SJCRH30 (cell line): Measurements from ENCODE around the gene KLF13. TPM values are rescaled to one million over a fixed set of nuclear protein-coding genes. Genes with fewer than 3 reads are reported as not detected.
A peak's percentile ranks its signal among the peaks of the same experiment; 100 is the strongest.

Experiments used
- DNase-seq, 2 experiments: peaks; one replicate each; pipeline ENCODE4 v3.0.0-alpha.2; 2015 to 2020
- H3K27ac ChIP-seq: fragments of 250-450 bp; sonication (Bioruptor Pico); 2 replicates; pipeline ENCODE4 v1.5.1; 2020; ENCODE audit warnings: mild to moderate bottlenecking, moderate library complexity
- H3K27me3 ChIP-seq: fragments of 250-450 bp; sonication (Bioruptor Pico); 2 replicates; pipeline ENCODE4 v1.5.1; 2020; ENCODE audit warnings: mild to moderate bottlenecking, moderate library complexity
- H3K36me3 ChIP-seq: fragments of 250-450 bp; sonication (Bioruptor Pico); 2 replicates; pipeline ENCODE4 v1.5.1; 2020; ENCODE audit warnings: mild to moderate bottlenecking, moderate library complexity
- H3K4me1 ChIP-seq: fragments of 250-450 bp; sonication (Bioruptor Pico); 2 replicates; pipeline ENCODE4 v1.5.1; 2020; ENCODE audit warnings: mild to moderate bottlenecking, moderate library complexity
- H3K4me3 ChIP-seq: fragments of 250-450 bp; sonication (Bioruptor Pico); 2 replicates; pipeline ENCODE4 v1.5.1; 2020; ENCODE audit warnings: mild to moderate bottlenecking, moderate library complexity
- H3K9me3 ChIP-seq: fragments of 250-450 bp; sonication (Bioruptor Pico); replicated peaks from 2 replicates; pipeline ENCODE4 v1.5.1; 2020; ENCODE audit warnings: mild to moderate bottlenecking, moderate library complexity
- total RNA-seq: library from RNA; depleted of rRNA; stranded (reverse); fragments of >200 nt; shearing (Covaris generic); gene quantifications from 2 replicates; pipeline ENCODE4 v1.2.3, GENCODE V29; 2014

KLF13 gene
- total RNA-seq, 1 experiment from 2014 or later: 33.1 TPM

DNA sequence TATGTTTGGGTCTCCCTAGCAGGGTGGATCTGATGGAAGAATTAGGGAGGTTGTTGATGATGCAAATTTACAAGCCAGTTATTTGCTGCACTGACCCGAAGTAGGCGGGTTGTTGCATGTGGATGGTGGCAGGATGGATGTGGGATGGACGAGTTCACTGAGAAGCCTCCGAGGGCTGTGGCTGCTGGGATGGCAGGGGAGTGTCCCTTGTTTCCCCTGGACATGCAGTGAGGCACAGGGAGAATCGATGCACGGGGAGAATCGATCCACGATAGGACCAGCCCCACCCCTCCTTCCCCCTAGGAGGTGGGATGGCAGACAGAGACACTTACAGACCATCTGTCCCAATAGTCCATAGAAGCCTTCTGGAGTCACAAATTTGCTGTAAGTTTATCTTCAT, 31.0 kb upstream of the KLF13 start:
- H3K36me3 ChIP-seq: no peaks in the 10 kb centered on the region
- DNase-seq: no peak

DNA sequence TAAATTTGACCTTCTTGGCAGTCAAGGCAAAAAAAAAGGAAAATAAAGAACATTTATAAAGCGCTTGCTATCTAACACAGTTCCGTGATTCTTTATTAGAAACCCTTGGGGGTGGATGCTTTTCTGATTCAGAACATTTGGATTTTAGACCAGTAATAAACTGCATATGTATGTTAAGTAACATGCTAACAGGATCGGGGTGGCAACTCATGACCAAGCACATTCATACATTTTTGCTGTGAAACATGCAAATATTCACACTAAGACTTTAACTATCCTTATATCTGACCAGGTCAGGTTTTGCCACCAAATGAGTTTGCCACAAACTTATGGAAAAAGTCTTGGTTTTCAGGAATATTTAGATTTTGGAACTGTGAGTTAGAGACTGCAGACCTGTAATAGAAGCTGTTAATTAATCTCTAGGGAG, 30.4 kb upstream of the KLF13 start:
- no peaks in the 10 kb centered on the region for H3K9me3 ChIP-seq
- no peak for DNase-seq
- H3K27ac ChIP-seq: no peak overlapping the region
- no peaks in the 10 kb centered on the region for H3K27me3 ChIP-seq
- H3K4me1 ChIP-seq: peaks cover 68% of the 10 kb centered on the region
- H3K36me3 ChIP-seq: no peaks in the 10 kb centered on the region
- H3K4me3 ChIP-seq: no peak overlapping the region

More for the DNA sequence above, 31.0 kb upstream of the KLF13 start:
- no peak overlapping the region for H3K27ac ChIP-seq
- H3K4me1 ChIP-seq: peaks cover 62% of the 10 kb centered on the region
- no peak overlapping the region for H3K4me3 ChIP-seq
- no peaks in the 10 kb centered on the region for H3K9me3 ChIP-seq
- no peaks in the 10 kb centered on the region for H3K27me3 ChIP-seq

DNA sequence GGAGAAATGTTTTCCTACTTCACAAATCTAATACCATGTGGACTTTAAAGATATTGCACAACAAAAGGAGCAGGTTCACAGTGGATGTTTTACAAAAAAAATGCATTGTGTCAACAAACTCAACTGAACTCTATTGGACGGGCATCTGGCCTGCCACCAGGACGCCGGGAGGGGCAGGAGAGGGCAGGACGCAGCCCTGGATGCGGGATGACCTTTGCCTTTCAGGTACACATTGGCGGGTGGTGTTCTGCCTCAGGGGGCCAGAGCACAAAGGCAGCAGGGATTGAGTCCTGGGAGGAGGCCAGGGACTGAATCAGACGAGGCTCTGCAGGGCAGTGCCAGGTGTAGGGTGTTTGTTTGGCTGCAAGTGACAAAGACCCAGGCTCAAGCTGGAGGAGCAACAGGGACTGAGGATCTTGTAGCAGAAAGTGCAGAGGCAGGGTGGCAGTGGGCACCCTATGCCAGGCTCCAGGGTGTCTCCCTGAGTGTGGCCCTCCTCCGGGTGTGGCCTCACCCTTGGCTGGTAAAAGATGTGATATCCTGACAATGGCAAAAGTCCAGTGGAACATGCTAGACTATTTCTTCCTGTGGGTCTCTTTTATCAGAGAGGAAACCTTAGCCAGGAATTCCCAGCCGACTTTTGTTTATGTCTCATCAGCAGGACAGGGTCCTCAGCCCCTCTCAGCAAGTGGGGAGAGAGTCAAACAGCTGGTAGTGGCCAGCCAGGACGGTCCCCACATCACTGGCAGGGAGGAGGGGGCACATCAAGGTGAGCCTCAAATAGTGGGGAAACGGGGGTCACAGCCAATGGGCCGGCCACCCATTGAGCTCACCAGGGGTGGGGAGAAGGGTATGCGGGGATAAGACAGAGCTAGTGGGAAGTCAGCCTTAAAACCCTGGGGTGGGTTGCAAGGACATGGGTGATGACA, 29.7 kb upstream of the KLF13 start:
- no peaks in the 10 kb centered on the region for H3K27me3 ChIP-seq
- no peaks in the 10 kb centered on the region for H3K9me3 ChIP-seq
- H3K27ac ChIP-seq: no peak overlapping the region
- H3K4me3 ChIP-seq: no peak overlapping the region
- no peaks in the 10 kb centered on the region for H3K36me3 ChIP-seq
- DNase-seq: peak in 1 of 2 experiments; percentile 53
- peaks cover 73% of the 10 kb centered on the region for H3K4me1 ChIP-seq

DNA sequence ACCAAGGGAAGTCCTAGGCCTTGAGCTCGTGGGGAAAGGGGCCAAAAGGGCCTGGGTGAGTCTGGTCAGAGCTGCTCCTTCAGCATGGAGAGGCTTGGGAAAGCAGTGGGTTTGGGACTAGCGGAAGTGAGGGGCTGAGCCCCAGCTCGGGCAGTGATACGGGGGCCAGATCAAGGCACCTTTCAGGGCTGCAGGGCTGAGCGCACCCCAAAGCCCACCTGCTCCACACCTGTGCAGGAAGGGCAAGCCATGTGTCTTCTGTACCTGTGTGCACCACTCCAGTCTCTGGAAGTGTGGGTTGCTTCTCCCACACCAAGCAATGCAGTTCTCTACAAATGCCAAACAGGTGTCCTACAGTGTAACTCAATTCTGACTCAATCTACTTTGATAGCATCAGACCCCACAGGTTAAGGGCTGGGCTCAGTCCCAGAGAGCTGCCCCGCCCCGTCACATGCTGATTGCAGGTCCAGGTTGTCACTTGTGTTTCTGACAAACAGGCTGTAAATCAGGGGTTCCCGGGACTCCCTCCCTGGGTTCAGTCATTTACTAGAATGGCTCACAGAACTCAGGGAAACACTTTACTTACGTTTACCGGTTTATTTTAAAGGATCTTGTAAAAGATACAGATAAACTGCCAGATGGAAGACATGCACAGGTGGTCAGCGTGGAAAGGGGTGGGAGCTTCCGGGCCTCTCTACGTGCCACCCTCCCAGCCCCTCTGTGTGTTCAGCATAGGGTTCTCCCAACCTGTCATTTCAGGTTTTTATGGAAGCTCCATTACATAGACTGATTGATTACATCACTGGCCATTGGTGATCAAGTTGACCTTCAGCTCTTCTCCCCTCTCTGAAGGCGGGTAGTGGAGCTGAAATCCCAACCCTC, 28.8 kb upstream of the KLF13 start:
- Histone ChIP-seq H3K27me3 (no peaks in the 10 kb centered on the region), H3K27ac (peak overlapping the region; percentile 38), H3K9me3 (no peaks in the 10 kb centered on the region), H3K4me3 (no peak overlapping the region), H3K36me3 (no peaks in the 10 kb centered on the region), H3K4me1 (peaks cover 64% of the 10 kb centered on the region)
- no peak for DNase-seq

DNA sequence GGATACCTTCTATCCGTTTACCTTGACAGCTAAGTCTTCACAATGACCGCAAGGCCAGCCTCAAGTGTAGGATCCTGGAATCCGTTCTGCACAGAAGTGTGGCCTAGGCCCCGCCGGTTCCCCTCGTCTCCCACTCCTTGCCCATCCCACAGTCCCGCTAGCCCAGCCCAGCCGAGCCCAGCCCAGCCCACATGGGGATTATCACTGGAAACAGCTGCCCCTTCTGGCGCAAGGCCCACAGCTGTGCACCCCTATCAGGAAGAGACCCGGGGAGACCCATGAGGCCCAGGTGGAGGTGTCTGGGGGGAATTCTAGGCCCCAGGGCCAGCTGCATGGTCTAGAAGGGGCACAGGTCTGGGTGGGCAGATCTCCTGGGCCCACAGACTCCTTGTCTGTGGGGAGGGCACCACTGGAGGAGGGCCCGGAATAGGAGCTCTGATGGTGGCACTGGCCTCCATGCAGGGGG, 27.9 kb upstream of the KLF13 start:
- peaks cover 57% of the 10 kb centered on the region for H3K4me1 ChIP-seq
- peak overlapping the region; percentile 38 for H3K27ac ChIP-seq
- no peaks in the 10 kb centered on the region for H3K27me3 ChIP-seq
- peak; percentile 89 to 90 for DNase-seq
- no peaks in the 10 kb centered on the region for H3K36me3 ChIP-seq
- H3K9me3 ChIP-seq: no peaks in the 10 kb centered on the region
- no peak overlapping the region for H3K4me3 ChIP-seq

DNA sequence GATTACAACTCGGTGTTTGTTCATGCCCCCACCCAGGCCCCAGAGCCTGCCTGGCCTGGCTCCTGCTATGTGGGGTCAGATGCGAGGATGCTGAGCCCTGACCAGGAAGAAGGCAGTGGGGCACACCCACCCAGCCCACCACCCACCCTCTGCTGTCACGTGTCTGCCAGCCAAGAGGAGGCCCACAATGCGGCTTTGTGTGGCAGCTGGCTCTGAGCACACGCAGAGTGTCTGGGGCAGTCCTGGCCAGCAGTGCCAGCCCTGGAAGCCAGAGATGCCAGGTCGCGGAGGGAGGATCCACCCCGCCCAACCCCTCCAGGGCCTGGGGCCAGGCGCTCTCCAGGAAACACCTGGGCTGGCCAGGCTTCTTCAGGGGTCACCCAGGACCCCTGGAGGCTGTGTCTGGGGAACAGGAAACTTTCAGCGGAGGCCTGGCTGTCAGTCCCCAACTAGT, 26.4 kb upstream of the KLF13 start:
- no peaks in the 10 kb centered on the region for H3K27me3 ChIP-seq
- no peaks in the 10 kb centered on the region for H3K36me3 ChIP-seq
- H3K9me3 ChIP-seq: no peaks in the 10 kb centered on the region
- H3K27ac ChIP-seq: no peak overlapping the region
- no peak for DNase-seq
- no peak overlapping the region for H3K4me3 ChIP-seq
- H3K4me1 ChIP-seq: peaks cover 57% of the 10 kb centered on the region

DNA sequence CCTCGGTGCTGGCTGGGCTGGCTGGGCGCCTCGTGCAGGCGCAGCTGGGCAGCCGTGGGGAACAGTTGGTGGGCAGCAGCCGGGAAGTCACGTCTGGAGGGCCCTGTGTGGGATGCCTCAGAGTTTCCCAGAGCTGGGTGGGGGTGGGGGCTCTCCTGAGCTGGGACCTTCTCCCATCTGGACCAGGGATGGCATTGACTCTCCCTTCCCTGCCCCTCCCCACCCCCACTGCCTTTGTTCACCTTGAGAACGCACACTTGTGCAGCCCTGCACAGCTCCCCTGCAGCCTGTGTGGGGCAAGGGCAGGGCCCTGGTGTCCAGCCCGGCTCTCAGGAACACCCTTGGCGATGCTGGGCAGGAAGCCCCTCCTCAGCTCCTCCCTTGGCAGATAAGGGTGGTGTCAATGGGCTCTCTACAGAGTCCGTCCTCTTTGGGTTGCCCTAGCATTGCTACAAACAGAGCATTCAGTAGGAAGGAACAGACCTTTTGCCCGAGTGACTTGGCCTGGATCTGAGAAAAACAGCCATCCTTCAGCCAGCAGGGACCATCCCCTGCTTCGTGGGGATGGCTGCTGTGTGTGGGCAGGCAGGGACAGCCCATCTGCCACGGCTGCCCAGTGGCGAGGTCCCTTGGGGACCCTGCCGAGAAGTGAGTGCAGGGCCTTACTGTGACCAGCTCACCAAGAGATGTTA, 25.5 kb upstream of the KLF13 start:
- Histone ChIP-seq H3K4me3 (no peak overlapping the region), H3K27ac (no peak overlapping the region; the same call in 1 of the 2 replicates), H3K27me3 (no peaks in the 10 kb centered on the region), H3K4me1 (peaks cover 61% of the 10 kb centered on the region), H3K36me3 (no peaks in the 10 kb centered on the region), H3K9me3 (no peaks in the 10 kb centered on the region)
- peak; percentile 56 to 72 for DNase-seq

DNA sequence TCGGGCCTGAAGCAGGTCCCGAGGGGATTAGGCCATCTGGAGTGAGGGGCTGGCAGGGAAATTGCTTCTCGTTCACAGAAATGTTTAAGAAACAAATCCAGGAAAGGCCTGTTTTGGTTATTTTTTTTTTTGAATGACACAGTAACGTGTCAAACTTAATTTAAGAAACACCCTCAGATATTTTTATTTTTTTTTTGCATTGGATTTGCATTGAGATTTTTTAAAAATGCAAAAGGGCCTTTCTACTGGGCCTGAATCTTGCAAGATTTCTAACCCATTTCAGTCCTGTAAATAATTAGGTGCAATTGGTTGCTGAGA, 25.0 kb upstream of the KLF13 start:
- DNase-seq: no peak
- Histone ChIP-seq H3K36me3 (no peaks in the 10 kb centered on the region), H3K4me3 (no peak overlapping the region), H3K27me3 (no peaks in the 10 kb centered on the region), H3K27ac (no peak overlapping the region; the same call in 1 of the 2 replicates), H3K4me1 (peaks cover 59% of the 10 kb centered on the region), H3K9me3 (no peaks in the 10 kb centered on the region)

DNA sequence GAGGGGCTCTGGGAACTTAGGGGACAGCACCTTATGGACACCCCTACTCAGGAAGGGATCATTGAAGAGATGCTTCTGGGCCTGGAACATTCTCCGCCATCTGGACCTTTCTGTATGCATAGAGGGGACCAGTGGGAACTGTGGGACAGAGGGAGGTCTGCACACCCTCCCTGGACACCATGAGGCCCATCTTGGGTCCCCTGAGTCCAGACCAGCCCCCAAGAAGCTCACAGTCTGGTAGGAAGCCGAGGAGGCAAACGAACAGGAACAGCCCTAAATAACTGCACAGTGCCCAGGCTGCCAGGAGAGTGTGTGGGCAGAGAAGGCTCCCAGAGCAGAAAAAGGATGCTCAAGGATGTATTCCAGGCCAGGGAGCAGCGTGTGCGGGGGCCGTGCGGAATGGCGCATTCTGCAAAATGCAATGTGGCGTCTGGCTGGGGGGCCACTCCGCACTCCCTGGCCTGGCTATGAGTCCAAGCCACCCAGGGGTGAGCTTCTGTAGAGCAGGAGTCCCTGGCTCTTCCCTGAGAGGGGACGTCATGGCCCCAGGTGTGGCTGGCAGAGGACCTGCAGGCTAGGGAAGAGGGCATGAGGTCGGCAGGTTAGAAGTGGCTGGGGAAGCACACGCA, 24.5 kb upstream of the KLF13 start:
- Histone ChIP-seq H3K4me1 (peaks cover 58% of the 10 kb centered on the region), H3K27me3 (no peaks in the 10 kb centered on the region), H3K27ac (no peak overlapping the region), H3K4me3 (no peak overlapping the region), H3K9me3 (no peaks in the 10 kb centered on the region), H3K36me3 (no peaks in the 10 kb centered on the region)
- no peak for DNase-seq

DNA sequence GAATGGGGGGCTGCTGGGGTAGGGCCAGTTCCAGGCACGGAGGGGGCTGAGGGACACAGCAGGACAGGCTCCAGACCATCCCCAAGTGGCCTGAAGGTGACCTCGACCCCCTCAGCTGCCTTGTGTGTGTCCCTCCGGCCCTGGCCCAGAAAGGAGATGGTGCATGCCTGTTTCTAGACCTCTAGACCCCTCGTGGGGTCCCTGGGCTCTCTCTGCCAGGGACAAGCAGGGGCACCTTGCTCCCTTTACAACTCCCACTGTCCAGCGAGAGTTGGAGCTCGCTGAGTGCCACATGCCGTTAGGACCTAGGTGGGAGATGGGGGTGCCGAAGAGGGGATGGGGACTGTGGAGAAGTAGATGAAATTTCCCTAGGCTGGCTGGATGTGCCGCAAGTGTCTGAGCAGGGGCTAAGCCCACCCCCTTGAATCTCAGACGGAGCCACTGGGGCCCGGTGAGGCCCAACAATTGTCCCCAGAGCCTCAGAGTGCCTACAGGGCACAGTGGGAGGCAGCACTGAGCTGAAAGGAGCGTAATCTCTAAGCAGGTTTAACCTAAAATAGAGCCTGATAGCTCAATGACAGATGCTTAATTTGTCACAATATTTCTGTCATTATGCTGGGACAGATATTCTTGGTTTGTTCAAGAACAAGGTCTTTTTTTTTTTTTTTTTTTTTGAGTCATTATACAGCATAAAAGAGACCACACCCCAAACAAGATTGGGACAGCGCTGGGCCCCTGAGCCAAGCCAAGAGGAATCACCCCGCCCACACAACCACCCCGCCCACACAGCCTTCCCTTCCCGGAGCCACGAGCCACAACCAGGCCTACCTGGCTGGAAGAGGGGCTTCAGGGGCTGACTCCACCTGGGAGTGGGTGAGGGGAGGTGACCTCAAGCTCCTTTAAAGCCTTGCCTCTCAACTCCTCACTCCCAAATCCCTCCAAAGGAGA, 23.6 kb upstream of the KLF13 start:
- Histone ChIP-seq H3K27me3 (no peaks in the 10 kb centered on the region), H3K4me1 (peaks cover 52% of the 10 kb centered on the region), H3K36me3 (no peaks in the 10 kb centered on the region), H3K9me3 (no peaks in the 10 kb centered on the region), H3K4me3 (no peak overlapping the region), H3K27ac (no peak overlapping the region)
- no peak for DNase-seq

DNA sequence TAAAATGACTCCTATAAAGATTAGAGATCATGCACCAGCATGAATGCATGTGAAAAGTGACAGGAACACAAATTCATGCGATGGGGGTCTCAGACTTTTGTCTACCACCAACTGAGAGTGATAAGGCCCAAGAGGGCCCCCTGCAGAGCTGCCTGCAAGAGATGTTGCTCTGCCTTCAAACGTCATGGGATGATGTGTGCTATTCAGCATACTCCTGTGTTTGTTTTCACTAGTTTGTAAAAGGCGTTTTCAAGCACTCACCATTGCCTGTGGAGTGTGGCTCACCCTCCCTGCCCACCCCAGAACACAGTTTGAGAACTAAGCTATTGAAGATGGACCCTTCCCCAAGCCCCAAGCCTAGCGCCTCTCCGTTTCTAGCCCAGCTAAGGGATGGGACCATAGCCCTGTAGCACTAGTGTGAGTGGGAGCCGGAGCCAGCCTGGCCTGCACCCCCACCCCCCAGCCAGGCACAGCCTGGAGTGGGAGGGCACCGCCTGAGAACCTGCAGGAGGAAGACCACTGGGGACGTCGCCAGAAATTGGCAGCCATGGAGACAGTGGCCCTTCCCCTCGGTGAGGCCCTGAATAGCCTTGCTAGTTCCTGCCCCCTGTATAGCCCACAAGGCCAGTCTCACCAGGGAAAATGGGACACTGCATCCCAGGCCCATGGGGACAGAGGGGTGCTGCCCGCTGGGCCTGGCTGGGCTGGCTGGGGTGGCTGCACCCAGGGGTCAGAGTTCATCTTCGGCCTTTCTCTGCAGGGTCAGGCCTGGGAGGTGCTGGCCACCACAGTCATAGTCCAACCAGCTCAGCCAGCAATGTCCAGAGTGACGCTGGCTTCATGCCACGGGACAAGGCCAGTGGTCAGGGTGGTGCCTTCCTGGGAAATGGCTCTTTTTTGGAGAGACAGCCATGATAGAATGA, 22.6 kb upstream of the KLF13 start:
- Histone ChIP-seq H3K27ac (no peak overlapping the region), H3K36me3 (no peaks in the 10 kb centered on the region), H3K4me1 (peaks cover 42% of the 10 kb centered on the region), H3K9me3 (no peaks in the 10 kb centered on the region), H3K27me3 (no peaks in the 10 kb centered on the region), H3K4me3 (no peak overlapping the region)
- no peak for DNase-seq

DNA sequence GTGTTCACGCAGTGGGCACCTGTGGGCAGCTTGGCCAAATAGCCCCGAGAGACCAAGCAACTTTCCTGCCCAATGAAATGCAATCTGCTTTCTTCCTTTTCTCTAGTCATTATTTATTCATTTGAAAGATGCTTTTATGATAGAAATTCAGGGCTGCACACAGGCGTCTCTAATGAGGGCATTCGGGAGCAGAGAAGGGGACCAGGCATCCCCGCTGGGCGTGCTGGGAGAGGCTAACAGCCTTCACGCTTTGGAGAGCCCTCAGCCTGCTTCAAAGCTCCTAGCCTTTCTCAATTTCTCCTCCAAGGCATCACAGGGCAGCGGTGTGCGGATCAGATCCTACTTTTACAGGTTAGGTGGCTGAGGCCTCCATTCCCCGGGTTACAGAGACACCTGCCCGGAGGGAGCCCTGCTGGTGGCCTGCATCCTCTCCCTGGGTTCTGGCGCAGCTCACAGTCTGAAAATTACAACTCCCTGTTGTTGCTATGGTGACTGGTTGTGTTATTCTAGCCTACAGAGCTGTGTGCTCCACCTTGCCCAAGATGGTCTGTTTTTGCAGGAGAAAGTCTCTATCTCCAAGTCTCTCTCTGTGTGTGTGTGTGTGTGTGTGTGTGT, 21.8 kb upstream of the KLF13 start:
- no peaks in the 10 kb centered on the region for H3K9me3 ChIP-seq
- no peaks in the 10 kb centered on the region for H3K27me3 ChIP-seq
- no peak for DNase-seq
- no peaks in the 10 kb centered on the region for H3K36me3 ChIP-seq
- H3K4me3 ChIP-seq: no peak overlapping the region
- H3K27ac ChIP-seq: no peak overlapping the region
- peaks cover 36% of the 10 kb centered on the region for H3K4me1 ChIP-seq
